ENCODE data around the gene PMEPA1.

Gene PMEPA1

GRCh38 chr20:57736738-57737347 lies 27.0 kb upstream of the PMEPA1 start:
- CTCF ChIA-PET = no interaction called here
- Histone ChIP-seq H3K36me3 (ENCODE audit: control insufficient read depth in 2 of 2, insufficient read depth in 1 of 2, low read length in 2 of 2) (no peaks in the 10 kb centered on the region), H3K4me3 (ENCODE audit: low read depth, low read length) (no peak overlapping the region), H3K9me3 (ENCODE audit: control insufficient read depth, insufficient read depth, low read depth, low read length) (no peaks in the 10 kb centered on the region), H3K4me1 (ENCODE audit: control insufficient read depth, insufficient read depth, low read length) (no peaks in the 10 kb centered on the region), H3K27ac (ENCODE audit: extremely low read depth, low read depth, low read length) (no peak overlapping the region)
- TF ChIP-seq ZNF214 (tag by site-specific recombination; IDR thresholded peaks at IDR 0.05; ENCODE audit: borderline replicate concordance) (no peak), KLF1 (tag by site-specific recombination; IDR thresholded peaks at IDR 0.05) (no peak), ZSCAN4 (tag by site-specific recombination; IDR thresholded peaks at IDR 0.05) (no peak), ZBTB17 (tag by site-specific recombination; IDR thresholded peaks at IDR 0.05) (no peak), ZNF473 (tag by site-specific recombination; IDR thresholded peaks at IDR 0.05) (no peak), ZIC2 (tag by site-specific recombination; IDR thresholded peaks at IDR 0.05) (no peak), ZNF416 (tag by site-specific recombination; IDR thresholded peaks at IDR 0.05) (no peak), SP7 (tag by site-specific recombination; IDR thresholded peaks at IDR 0.05) (no peak)
- TF ChIP-seq, protein P1, sequence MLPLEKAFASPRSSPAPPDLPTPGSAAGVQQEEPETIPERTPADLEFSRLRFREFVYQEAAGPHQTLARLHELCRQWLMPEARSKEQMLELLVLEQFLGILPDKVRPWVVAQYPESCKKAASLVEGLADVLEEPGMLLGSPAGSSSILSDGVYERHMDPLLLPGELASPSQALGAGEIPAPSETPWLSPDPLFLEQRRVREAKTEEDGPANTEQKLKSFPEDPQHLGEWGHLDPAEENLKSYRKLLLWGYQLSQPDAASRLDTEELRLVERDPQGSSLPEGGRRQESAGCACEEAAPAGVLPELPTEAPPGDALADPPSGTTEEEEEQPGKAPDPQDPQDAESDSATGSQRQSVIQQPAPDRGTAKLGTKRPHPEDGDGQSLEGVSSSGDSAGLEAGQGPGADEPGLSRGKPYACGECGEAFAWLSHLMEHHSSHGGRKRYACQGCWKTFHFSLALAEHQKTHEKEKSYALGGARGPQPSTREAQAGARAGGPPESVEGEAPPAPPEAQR (tag by site-specific recombination; IDR thresholded peaks at IDR 0.05) = no peak
- TF ChIP-seq, protein P2, sequence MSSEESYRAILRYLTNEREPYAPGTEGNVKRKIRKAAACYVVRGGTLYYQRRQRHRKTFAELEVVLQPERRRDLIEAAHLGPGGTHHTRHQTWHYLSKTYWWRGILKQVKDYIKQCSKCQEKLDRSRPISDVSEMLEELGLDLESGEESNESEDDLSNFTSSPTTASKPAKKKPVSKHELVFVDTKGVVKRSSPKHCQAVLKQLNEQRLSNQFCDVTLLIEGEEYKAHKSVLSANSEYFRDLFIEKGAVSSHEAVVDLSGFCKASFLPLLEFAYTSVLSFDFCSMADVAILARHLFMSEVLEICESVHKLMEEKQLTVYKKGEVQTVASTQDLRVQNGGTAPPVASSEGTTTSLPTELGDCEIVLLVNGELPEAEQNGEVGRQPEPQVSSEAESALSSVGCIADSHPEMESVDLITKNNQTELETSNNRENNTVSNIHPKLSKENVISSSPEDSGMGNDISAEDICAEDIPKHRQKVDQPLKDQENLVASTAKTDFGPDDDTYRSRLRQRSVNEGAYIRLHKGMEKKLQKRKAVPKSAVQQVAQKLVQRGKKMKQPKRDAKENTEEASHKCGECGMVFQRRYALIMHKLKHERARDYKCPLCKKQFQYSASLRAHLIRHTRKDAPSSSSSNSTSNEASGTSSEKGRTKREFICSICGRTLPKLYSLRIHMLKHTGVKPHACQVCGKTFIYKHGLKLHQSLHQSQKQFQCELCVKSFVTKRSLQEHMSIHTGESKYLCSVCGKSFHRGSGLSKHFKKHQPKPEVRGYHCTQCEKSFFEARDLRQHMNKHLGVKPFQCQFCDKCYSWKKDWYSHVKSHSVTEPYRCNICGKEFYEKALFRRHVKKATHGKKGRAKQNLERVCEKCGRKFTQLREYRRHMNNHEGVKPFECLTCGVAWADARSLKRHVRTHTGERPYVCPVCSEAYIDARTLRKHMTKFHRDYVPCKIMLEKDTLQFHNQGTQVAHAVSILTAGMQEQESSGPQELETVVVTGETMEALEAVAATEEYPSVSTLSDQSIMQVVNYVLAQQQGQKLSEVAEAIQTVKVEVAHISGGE (tag by site-specific recombination; conservative IDR thresholded peaks at IDR 0.05; ENCODE audit: low read depth) = no peak
- POLR2A ChIA-PET = no interaction called here

DNA sequence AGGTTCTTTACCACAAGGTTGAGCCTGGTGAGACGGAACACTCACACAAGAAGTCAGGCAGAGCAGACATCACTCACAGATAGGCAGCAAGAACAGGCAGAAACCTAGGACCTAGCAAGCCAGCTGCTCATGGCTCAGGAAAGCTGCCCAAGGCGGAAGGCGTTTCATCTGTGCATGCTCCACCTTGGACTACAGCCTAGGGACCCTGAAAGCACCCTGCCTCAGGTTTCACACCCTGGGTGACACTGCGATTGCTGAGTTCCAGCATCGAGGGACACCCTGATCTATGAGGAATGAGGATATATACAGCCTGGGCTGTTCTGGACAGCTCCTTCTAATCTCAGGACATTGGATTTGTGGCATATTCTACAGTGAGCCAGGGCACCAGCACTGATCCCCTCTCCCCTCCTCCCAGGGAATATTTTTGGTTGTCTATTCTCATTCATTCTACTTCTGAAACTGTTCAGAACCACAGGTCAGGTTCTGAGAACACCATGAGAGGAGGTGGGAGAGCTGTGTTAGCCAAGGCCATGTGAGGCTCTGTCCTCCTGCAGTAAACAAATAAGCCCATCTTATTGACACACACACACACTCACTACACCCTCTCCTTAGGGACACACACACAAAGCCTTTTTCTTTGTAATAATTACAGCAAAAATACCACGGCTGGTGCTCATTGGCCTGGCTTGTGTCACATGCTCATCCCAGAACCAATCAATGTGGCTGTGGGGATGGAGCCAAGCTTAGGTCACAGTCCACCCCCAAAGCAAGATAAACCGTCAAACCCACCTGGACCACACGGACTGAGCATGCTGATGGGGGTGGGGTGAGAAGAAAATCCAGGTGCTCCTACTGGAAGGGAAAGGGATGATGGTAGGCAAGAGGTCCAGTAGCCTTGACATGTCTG lies 26.3 kb upstream of the PMEPA1 start:
- no peak overlapping the region for H3K4me3 ChIP-seq (ENCODE audit: low read depth, low read length)
- TF ChIP-seq KLF9 (tag by site-specific recombination; IDR thresholded peaks at IDR 0.05; ENCODE audit: low read depth) (no peak), ZNF530 (tag by site-specific recombination; IDR thresholded peaks at IDR 0.05; ENCODE audit: low read depth) (no peak), ZNF248 (tag by site-specific recombination; IDR thresholded peaks at IDR 0.05) (no peak), ZNF121 (tag by site-specific recombination; IDR thresholded peaks at IDR 0.05) (no peak), ZNF514 (tag by site-specific recombination; IDR thresholded peaks at IDR 0.05) (no peak), BCL11B (tag by site-specific recombination; IDR thresholded peaks at IDR 0.05; ENCODE audit: low read depth) (no peak), ZNF654 (tag by site-specific recombination; IDR thresholded peaks at IDR 0.05; ENCODE audit: low read depth) (no peak), ZNF202 (tag by site-specific recombination; IDR thresholded peaks at IDR 0.05; ENCODE audit: borderline replicate concordance) (no peak), ZNF341 (tag by site-specific recombination; IDR thresholded peaks at IDR 0.05; ENCODE audit: low read depth) (no peak), ZNF830 (tag by site-specific recombination; IDR thresholded peaks at IDR 0.05; ENCODE audit: low read depth) (no peak), SETDB1 (IDR thresholded peaks at IDR 0.05; ENCODE audit: insufficient read length, low read length) (no peak), ZBTB17 (tag by site-specific recombination; IDR thresholded peaks at IDR 0.05) (no peak)
- TF ChIP-seq, protein P3, sequence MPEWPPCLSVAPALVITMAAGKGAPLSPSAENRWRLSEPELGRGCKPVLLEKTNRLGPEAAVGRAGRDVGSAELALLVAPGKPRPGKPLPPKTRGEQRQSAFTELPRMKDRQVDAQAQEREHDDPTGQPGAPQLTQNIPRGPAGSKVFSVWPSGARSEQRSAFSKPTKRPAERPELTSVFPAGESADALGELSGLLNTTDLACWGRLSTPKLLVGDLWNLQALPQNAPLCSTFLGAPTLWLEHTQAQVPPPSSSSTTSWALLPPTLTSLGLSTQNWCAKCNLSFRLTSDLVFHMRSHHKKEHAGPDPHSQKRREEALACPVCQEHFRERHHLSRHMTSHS (tag by site-specific recombination; IDR thresholded peaks at IDR 0.05) = no peak
- TF ChIP-seq, protein P4, sequence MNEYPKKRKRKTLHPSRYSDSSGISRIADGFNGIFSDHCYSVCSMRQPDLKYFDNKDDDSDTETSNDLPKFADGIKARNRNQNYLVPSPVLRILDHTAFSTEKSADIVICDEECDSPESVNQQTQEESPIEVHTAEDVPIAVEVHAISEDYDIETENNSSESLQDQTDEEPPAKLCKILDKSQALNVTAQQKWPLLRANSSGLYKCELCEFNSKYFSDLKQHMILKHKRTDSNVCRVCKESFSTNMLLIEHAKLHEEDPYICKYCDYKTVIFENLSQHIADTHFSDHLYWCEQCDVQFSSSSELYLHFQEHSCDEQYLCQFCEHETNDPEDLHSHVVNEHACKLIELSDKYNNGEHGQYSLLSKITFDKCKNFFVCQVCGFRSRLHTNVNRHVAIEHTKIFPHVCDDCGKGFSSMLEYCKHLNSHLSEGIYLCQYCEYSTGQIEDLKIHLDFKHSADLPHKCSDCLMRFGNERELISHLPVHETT (tag by site-specific recombination; IDR thresholded peaks at IDR 0.05) = no peak
- TF ChIP-seq, protein P5, sequence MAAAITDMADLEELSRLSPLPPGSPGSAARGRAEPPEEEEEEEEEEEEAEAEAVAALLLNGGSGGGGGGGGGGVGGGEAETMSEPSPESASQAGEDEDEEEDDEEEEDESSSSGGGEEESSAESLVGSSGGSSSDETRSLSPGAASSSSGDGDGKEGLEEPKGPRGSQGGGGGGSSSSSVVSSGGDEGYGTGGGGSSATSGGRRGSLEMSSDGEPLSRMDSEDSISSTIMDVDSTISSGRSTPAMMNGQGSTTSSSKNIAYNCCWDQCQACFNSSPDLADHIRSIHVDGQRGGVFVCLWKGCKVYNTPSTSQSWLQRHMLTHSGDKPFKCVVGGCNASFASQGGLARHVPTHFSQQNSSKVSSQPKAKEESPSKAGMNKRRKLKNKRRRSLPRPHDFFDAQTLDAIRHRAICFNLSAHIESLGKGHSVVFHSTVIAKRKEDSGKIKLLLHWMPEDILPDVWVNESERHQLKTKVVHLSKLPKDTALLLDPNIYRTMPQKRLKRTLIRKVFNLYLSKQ (tag by site-specific recombination; IDR thresholded peaks at IDR 0.05; ENCODE audit: borderline replicate concordance) = no peak
- no peaks in the 10 kb centered on the region for H3K36me3 ChIP-seq (ENCODE audit: control insufficient read depth in 2 of 2, insufficient read depth in 1 of 2, low read length in 2 of 2)
- POLR2A ChIA-PET = interaction anchor here (0.8 kb wide), 1 partner anchor 25 kb away, joined by 3 read pairs; no protein-coding TSS in a partner anchor
- CTCF ChIA-PET = no interaction called here
- H3K27ac ChIP-seq (ENCODE audit: extremely low read depth, low read depth, low read length) = no peak overlapping the region
- H3K9me3 ChIP-seq (ENCODE audit: control insufficient read depth, insufficient read depth, low read depth, low read length) = no peaks in the 10 kb centered on the region
- H3K4me1 ChIP-seq (ENCODE audit: control insufficient read depth, insufficient read depth, low read length) = no peaks in the 10 kb centered on the region
